ENCODE results near the gene WBP11.

Gene WBP11

DNA sequence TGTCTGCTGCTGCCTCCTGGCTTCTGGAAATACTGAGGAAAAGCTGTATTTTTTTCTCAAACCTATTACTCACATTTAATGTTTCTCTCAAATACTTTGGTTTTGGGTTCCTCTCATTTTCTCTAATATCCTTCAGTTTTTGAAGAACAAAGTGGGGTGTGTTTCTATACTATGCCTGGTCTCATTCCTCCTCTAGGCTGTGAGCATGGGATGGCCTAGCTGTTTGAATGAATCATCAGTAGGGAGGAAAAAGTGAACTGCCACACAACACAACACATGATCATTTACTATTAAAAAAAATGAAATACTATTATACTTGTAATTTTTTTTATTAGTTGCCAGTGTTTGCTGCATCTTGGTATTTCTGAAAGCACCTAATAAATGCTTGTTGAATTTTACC, 22.0 kb upstream of the WBP11 start:
- Histone ChIP-seq H3K27ac (ENCODE audit: insufficient read depth in 1 of 2, low read depth in 1 of 2, low read length in 2 of 2, poor library complexity in 1 of 2, severe bottlenecking in 2 of 2) (no peak overlapping the region), H3K4me3 (ENCODE audit: control insufficient read depth in 1 of 7, extremely low read depth in 1 of 7, insufficient read depth in 4 of 7, low read depth in 2 of 7, low read length in 6 of 7) (no peak overlapping the region), H3K27me3 (replicated peaks in 2 of 5; ENCODE audit: control insufficient read depth in 4 of 5, insufficient read depth in 5 of 5, low read length in 4 of 5) (no peaks in the 10 kb centered on the region), H3K4me1 (ENCODE audit: control extremely low read depth in 1 of 4, control insufficient read depth in 4 of 4, insufficient read depth in 4 of 4, low read length in 3 of 4) (no peaks in the 10 kb centered on the region), H3K36me3 (ENCODE audit: control insufficient read depth in 4 of 4, insufficient read depth in 4 of 4, low read length in 3 of 4) (no peaks in the 10 kb centered on the region), H3K9me3 (ENCODE audit: control extremely low read depth in 1 of 5, control insufficient read depth in 4 of 5, insufficient read depth in 2 of 5, low read depth in 1 of 5, low read length in 4 of 5) (no peaks in the 10 kb centered on the region)
- ChIA-PET CTCF (interaction anchor here (1.0 kb wide), 2 partner anchors 28 to 70 kb away, joined by 3 to 4 read pairs; no protein-coding TSS in a partner anchor), POLR2A (no interaction called here)
- no peak for DNase-seq

DNA sequence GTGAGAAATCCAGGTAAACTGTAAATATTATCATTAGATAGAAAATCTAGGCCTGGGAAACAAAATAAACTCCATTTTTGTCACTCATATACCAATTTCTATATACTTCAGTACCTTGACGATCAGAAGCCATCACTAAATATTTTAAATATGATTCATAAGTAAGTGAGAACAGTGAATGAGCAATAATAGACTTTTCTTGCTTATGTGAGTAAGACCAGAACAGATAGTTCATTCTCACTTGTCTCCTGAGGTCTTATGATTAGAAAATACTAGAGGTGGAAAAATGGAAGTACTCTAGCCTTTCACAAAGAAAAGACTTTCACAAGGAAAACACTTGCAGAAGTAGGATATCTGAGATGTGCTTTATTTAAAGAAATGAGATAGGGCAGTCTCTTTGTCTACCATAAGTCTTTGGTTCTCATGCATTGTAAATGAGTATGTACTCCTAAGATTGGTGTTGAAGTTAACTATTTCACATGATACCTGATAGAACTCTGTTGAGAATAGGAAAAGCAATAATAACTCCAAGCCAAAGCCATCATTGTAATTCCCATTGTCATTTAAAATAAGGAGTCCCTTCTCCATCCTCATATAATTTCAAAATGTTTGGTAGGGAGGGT, 20.8 kb upstream of the WBP11 start:
- no peak overlapping the region for H3K27ac ChIP-seq (ENCODE audit: insufficient read depth in 1 of 2, low read depth in 1 of 2, low read length in 2 of 2, poor library complexity in 1 of 2, severe bottlenecking in 2 of 2)
- no CpG with 5 or more reads among the region's 1 CpG for WGBS (ENCODE audit: insufficient coverage)
- CTCF ChIA-PET, result no interaction called here
- POLR2A ChIA-PET, result no interaction called here
- no peaks in the 10 kb centered on the region for H3K9me3 ChIP-seq (ENCODE audit: control extremely low read depth in 1 of 5, control insufficient read depth in 4 of 5, insufficient read depth in 2 of 5, low read depth in 1 of 5, low read length in 4 of 5)
- H3K4me1 ChIP-seq (ENCODE audit: control extremely low read depth in 1 of 4, control insufficient read depth in 4 of 4, insufficient read depth in 4 of 4, low read length in 3 of 4), result no peaks in the 10 kb centered on the region
- no peak overlapping the region for H3K4me3 ChIP-seq (ENCODE audit: control insufficient read depth in 1 of 7, extremely low read depth in 1 of 7, insufficient read depth in 4 of 7, low read depth in 2 of 7, low read length in 6 of 7)
- no peaks in the 10 kb centered on the region for H3K27me3 ChIP-seq (replicated peaks in 2 of 5; ENCODE audit: control insufficient read depth in 4 of 5, insufficient read depth in 5 of 5, low read length in 4 of 5)
- H3K36me3 ChIP-seq (ENCODE audit: control insufficient read depth in 4 of 4, insufficient read depth in 4 of 4, low read length in 3 of 4), result no peaks in the 10 kb centered on the region
- no peak for DNase-seq

DNA sequence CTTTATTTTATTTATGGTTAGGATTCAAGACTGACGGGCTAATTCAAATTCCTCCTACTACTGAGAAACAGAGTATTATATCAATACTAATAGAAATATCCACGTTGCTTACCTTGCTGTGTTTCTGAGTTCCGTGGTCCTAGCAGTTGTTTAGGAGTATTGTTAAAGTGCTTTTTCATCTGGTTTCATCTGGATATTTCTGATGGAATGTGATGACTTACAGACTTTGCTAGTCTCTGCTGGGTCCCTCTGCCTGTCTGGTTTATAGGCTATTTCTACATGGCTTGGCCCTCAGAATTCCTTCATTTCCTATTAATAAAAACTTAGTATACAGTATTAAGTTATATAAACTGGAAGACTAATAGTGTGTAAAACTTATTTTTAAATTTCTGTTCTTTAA, 10.7 kb upstream of the WBP11 start, which contains the start of gene SMCO3:
SMCO3 (minus strand) TSS at position 169 of the 400 bp plus-strand sequence. CDS start 7,502 bp downstream, outside the sequence.
- no CpG with 5 or more reads among the region's 3 CpGs for WGBS (ENCODE audit: insufficient coverage)
- ChIA-PET CTCF (interaction anchor here (1.2 kb wide), 1 partner anchor 9 kb away, joined by 3 read pairs; no protein-coding TSS in a partner anchor), POLR2A (no interaction called here)
- H3K27me3 ChIP-seq (replicated peaks in 2 of 5; ENCODE audit: control insufficient read depth in 4 of 5, insufficient read depth in 5 of 5, low read length in 4 of 5), result no peaks in the 10 kb centered on the region
- H3K4me1 ChIP-seq (ENCODE audit: control extremely low read depth in 1 of 4, control insufficient read depth in 4 of 4, insufficient read depth in 4 of 4, low read length in 3 of 4), result peaks cover 0 to 2% (median 0%) of the 10 kb centered on the region in 4 experiments
- H3K9me3 ChIP-seq (ENCODE audit: control extremely low read depth in 1 of 5, control insufficient read depth in 4 of 5, insufficient read depth in 2 of 5, low read depth in 1 of 5, low read length in 4 of 5), result no peaks in the 10 kb centered on the region
- no peak for DNase-seq
- H3K27ac ChIP-seq (ENCODE audit: insufficient read depth in 1 of 2, low read depth in 1 of 2, low read length in 2 of 2, poor library complexity in 1 of 2, severe bottlenecking in 2 of 2), result no peak within 1 kb of the TSS
- no peak within 1 kb of the TSS for H3K4me3 ChIP-seq (ENCODE audit: control insufficient read depth in 1 of 7, extremely low read depth in 1 of 7, insufficient read depth in 4 of 7, low read depth in 2 of 7, low read length in 6 of 7)
- H3K36me3 ChIP-seq (ENCODE audit: control insufficient read depth in 4 of 4, insufficient read depth in 4 of 4, low read length in 3 of 4), result no peaks in the 10 kb centered on the region

DNA sequence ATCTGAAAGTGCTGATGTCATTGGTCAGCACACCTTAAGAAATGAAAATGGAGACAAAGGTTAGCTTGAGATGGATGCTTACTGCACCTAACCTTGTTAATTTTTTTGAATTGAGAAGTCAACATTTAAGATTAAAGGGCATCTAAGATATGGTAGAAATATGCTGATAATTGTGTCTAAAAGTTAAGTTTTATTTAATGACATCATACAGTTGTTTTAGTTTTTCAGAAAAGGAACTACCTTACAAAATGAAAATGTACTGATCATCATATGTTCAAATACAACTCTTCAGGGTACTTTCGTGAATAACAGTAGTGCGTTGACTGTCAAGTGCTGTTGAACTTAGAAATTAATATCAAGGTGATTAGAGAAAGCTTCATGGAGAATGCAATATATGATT, 8.2 kb upstream of the WBP11 start:
- no peak for DNase-seq
- Histone ChIP-seq H3K27ac (ENCODE audit: insufficient read depth in 1 of 2, low read depth in 1 of 2, low read length in 2 of 2, poor library complexity in 1 of 2, severe bottlenecking in 2 of 2) (no peak overlapping the region), H3K27me3 (replicated peaks in 2 of 5; ENCODE audit: control insufficient read depth in 4 of 5, insufficient read depth in 5 of 5, low read length in 4 of 5) (no peaks in the 10 kb centered on the region), H3K4me3 (ENCODE audit: control insufficient read depth in 1 of 7, extremely low read depth in 1 of 7, insufficient read depth in 4 of 7, low read depth in 2 of 7, low read length in 6 of 7) (no peak overlapping the region), H3K4me1 (ENCODE audit: control extremely low read depth in 1 of 4, control insufficient read depth in 4 of 4, insufficient read depth in 4 of 4, low read length in 3 of 4) (peaks cover 0 to 2% (median 0%) of the 10 kb centered on the region in 4 experiments), H3K36me3 (ENCODE audit: control insufficient read depth in 4 of 4, insufficient read depth in 4 of 4, low read length in 3 of 4) (no peaks in the 10 kb centered on the region), H3K9me3 (ENCODE audit: control extremely low read depth in 1 of 5, control insufficient read depth in 4 of 5, insufficient read depth in 2 of 5, low read depth in 1 of 5, low read length in 4 of 5) (no peaks in the 10 kb centered on the region)
- ChIA-PET POLR2A (no interaction called here), CTCF (interaction anchor here (1.0 kb wide), 1 partner anchor 184 kb away, joined by 3 read pairs; no protein-coding TSS in a partner anchor)
- 100% methylated on average over 1 of the region's 2 CpGs for WGBS (ENCODE audit: insufficient coverage)

DNA sequence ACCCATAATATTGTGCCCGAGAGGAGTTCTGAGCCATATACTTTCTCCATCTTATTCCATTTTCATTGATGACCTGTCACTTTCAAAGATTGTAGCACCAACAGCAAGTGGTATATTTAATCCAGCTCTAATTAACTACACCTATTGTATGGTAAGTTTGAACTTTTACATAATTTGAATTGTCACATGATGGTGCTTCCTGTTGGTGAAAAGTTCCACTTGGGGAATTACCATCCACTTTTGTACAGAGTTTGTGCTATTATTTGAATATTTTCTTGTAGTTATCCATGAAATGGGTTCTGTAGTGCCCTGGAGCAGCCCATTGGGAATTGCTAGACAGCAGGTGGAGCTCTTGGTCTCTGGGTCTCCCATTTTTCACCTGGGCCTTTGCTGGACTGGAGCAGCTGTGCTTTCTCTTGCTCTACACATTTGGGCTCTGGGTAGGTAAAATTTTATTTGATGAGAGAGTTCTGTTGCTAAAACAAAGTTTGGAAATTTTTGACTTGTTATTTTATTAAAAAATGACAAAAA, 7.7 kb upstream of the WBP11 start:
- Histone ChIP-seq H3K4me3 (ENCODE audit: control insufficient read depth in 1 of 7, extremely low read depth in 1 of 7, insufficient read depth in 4 of 7, low read depth in 2 of 7, low read length in 6 of 7) (no peak overlapping the region), H3K4me1 (ENCODE audit: control extremely low read depth in 1 of 4, control insufficient read depth in 4 of 4, insufficient read depth in 4 of 4, low read length in 3 of 4) (peaks cover 0 to 2% (median 0%) of the 10 kb centered on the region in 4 experiments), H3K27me3 (replicated peaks in 2 of 5; ENCODE audit: control insufficient read depth in 4 of 5, insufficient read depth in 5 of 5, low read length in 4 of 5) (no peaks in the 10 kb centered on the region), H3K36me3 (ENCODE audit: control insufficient read depth in 4 of 4, insufficient read depth in 4 of 4, low read length in 3 of 4) (no peaks in the 10 kb centered on the region), H3K27ac (ENCODE audit: insufficient read depth in 1 of 2, low read depth in 1 of 2, low read length in 2 of 2, poor library complexity in 1 of 2, severe bottlenecking in 2 of 2) (no peak overlapping the region), H3K9me3 (ENCODE audit: control extremely low read depth in 1 of 5, control insufficient read depth in 4 of 5, insufficient read depth in 2 of 5, low read depth in 1 of 5, low read length in 4 of 5) (no peaks in the 10 kb centered on the region)
- POLR2A ChIA-PET, result interaction anchor here (0.5 kb wide), 1 partner anchor 128 kb away, joined by 3 read pairs; no protein-coding TSS in a partner anchor
- DNase-seq, result no peak
- CTCF ChIA-PET, result interaction anchor here (0.7 to 1.5 kb wide), 5 partner anchors 11 to 186 kb away, joined by 3 to 4 read pairs (median 3); no protein-coding TSS in a partner anchor
- 100% methylated on average over 1 of the region's 1 CpG for whole genome bisulfite sequencing (ENCODE audit: insufficient coverage)

DNA sequence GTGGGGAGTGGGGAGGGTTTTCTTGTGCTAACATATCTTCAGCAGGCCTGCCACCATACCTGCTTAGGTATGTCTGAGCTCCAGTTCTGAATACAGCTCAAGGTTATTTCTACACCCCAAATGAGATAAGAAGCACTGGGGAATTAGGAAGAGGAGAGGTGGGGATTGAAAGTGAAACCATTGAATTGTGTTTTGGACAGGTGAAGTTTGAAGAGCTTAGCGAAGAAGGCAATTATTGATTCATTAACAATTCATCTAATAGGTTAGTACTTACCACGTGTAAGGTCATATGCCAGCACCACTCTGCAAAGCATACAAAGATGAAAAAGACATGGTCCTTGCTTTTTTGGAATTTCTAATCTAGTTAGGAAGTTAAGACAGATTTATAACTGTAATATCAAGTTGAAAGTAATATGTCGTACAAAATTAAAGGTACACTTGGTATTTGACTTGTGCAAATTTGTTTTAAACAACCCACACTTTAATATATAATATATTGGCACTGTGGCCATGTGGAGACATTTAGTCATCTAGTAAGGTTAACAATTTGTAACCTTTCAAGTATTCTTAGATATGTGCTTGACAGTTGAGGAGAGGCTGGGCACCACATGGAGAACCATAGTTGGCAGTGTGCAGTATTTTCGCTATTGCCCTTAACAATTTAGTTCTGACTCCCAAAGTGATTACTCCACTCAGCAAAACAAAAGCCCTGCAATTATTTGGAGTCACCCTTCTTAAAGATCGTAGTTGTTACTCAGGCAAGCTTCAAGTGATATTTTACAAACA, 7.1 kb upstream of the WBP11 start:
- DNase-seq, result no peak
- H3K9me3 ChIP-seq (ENCODE audit: control extremely low read depth in 1 of 5, control insufficient read depth in 4 of 5, insufficient read depth in 2 of 5, low read depth in 1 of 5, low read length in 4 of 5), result no peaks in the 10 kb centered on the region
- POLR2A ChIA-PET, result interaction anchor here (0.5 kb wide), 1 partner anchor 129 kb away, joined by 3 read pairs; no protein-coding TSS in a partner anchor

More for the DNA sequence above, 7.1 kb upstream of the WBP11 start:
- Histone ChIP-seq H3K36me3 (ENCODE audit: control insufficient read depth in 4 of 4, insufficient read depth in 4 of 4, low read length in 3 of 4) (no peaks in the 10 kb centered on the region), H3K4me1 (ENCODE audit: control extremely low read depth in 1 of 4, control insufficient read depth in 4 of 4, insufficient read depth in 4 of 4, low read length in 3 of 4) (peaks cover 0 to 2% (median 0%) of the 10 kb centered on the region in 4 experiments), H3K27me3 (replicated peaks in 2 of 5; ENCODE audit: control insufficient read depth in 4 of 5, insufficient read depth in 5 of 5, low read length in 4 of 5) (no peaks in the 10 kb centered on the region), H3K27ac (ENCODE audit: insufficient read depth in 1 of 2, low read depth in 1 of 2, low read length in 2 of 2, poor library complexity in 1 of 2, severe bottlenecking in 2 of 2) (no peak overlapping the region), H3K4me3 (ENCODE audit: control insufficient read depth in 1 of 7, extremely low read depth in 1 of 7, insufficient read depth in 4 of 7, low read depth in 2 of 7, low read length in 6 of 7) (no peak overlapping the region)
- CTCF ChIA-PET, result interaction anchor here (0.7 to 1.5 kb wide), 5 partner anchors 10 to 187 kb away, joined by 3 to 4 read pairs (median 3); no protein-coding TSS in a partner anchor
- 100% methylated on average over 4 of the region's 5 CpGs for WGBS (ENCODE audit: insufficient coverage)
